ENCODE measurements around the gene KCNG3.

The KCNG3 gene

GRCh38 chr2:42488297-42488696 is 5.5 kb downstream of the KCNG3 start:
- no peak for DNase-seq (ENCODE audit: low read depth)
- H3K4me3 ChIP-seq (ENCODE audit: control insufficient read depth, low read depth, low read length): no peak overlapping the region
- TF ChIP-seq CTCF (conservative IDR thresholded peaks at IDR 0.05; ENCODE audit: control insufficient read depth, insufficient read depth, low read depth, low read length): no peak

- no peak for DNase-seq (ENCODE audit: low read depth)
- no peak for TF ChIP-seq CTCF (conservative IDR thresholded peaks at IDR 0.05; ENCODE audit: control insufficient read depth, insufficient read depth, low read depth, low read length)
- H3K4me3 ChIP-seq (ENCODE audit: control insufficient read depth, low read depth, low read length): no peak overlapping the region
Measured at GRCh38 chr2:42486145-42486906, 7.5 kb downstream of the KCNG3 start.

GRCh38 chr2:42480402-42480801 is 13.4 kb downstream of the KCNG3 start:
- no peak for TF ChIP-seq CTCF (conservative IDR thresholded peaks at IDR 0.05; ENCODE audit: control insufficient read depth, insufficient read depth, low read depth, low read length)
- H3K4me3 ChIP-seq (ENCODE audit: control insufficient read depth, low read depth, low read length): no peak overlapping the region
- no peak for DNase-seq (ENCODE audit: low read depth)

GRCh38 chr2:42474765-42475454 is 18.9 kb downstream of the KCNG3 start:
- no peak for DNase-seq (ENCODE audit: low read depth)
- no peak for TF ChIP-seq CTCF (conservative IDR thresholded peaks at IDR 0.05; ENCODE audit: control insufficient read depth, insufficient read depth, low read depth, low read length)
- no peak overlapping the region for H3K4me3 ChIP-seq (ENCODE audit: control insufficient read depth, low read depth, low read length)

GRCh38 chr2:42470706-42471105 is 23.1 kb downstream of the KCNG3 start:
- no peak for DNase-seq (ENCODE audit: low read depth)
- TF ChIP-seq CTCF (conservative IDR thresholded peaks at IDR 0.05; ENCODE audit: control insufficient read depth, insufficient read depth, low read depth, low read length): no peak
- H3K4me3 ChIP-seq (ENCODE audit: control insufficient read depth, low read depth, low read length): no peak overlapping the region

GRCh38 chr2:42464631-42465030 is 29.2 kb downstream of the KCNG3 start:
- no peak for TF ChIP-seq CTCF (conservative IDR thresholded peaks at IDR 0.05; ENCODE audit: control insufficient read depth, insufficient read depth, low read depth, low read length)
- no peak overlapping the region for H3K4me3 ChIP-seq (ENCODE audit: control insufficient read depth, low read depth, low read length)
- no peak for DNase-seq (ENCODE audit: low read depth)

Data from fibroblast of mammary gland (primary cell).